22Rv1 (cell line): ENCODE data around the gene WNT7A.

Source experiments
- ZFX ChIP-seq: fragments of 450-650 bp; IDR thresholded peaks from 2 replicates; pipeline ENCODE4 v1.6.1; 2017; ENCODE audit warnings: antibody characterized with exemption, borderline replicate concordance
- TF ChIP-seq, protein P1 (sequence below): fragments of 450-650 bp; IDR thresholded peaks from 2 replicates; pipeline ENCODE4 v1.5.1; 2017; ENCODE audit warnings: mild to moderate bottlenecking

DNA sequence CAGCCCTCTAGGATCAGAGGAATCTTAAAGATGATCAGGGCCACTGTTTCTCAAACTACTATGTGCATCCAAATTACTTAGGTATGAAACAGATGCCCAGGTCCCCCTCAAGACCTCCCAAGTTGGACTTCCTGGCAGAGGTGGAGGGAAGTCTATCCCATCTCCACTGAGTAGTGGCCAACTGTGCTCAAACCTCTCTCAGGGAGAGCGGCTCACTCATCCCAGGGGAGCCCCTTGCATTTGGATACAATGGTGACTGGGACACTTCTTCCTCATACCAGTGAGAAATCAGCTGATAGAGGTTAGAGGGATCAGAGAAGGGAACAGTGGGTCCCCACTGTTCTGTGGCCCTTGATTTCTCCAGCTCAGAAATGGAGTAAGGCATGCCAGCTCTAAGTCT is 8.7 kb upstream of the WNT7A start:
- TF ChIP-seq, protein P1, sequence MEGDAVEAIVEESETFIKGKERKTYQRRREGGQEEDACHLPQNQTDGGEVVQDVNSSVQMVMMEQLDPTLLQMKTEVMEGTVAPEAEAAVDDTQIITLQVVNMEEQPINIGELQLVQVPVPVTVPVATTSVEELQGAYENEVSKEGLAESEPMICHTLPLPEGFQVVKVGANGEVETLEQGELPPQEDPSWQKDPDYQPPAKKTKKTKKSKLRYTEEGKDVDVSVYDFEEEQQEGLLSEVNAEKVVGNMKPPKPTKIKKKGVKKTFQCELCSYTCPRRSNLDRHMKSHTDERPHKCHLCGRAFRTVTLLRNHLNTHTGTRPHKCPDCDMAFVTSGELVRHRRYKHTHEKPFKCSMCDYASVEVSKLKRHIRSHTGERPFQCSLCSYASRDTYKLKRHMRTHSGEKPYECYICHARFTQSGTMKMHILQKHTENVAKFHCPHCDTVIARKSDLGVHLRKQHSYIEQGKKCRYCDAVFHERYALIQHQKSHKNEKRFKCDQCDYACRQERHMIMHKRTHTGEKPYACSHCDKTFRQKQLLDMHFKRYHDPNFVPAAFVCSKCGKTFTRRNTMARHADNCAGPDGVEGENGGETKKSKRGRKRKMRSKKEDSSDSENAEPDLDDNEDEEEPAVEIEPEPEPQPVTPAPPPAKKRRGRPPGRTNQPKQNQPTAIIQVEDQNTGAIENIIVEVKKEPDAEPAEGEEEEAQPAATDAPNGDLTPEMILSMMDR = no peak
- no peak for TF ChIP-seq ZFX
